GM11168 (cell line): ENCODE measurements around the gene MORF4L1.

ENCODE experiments used
- in situ Hi-C: fragments of 300-500 bp; cut with MboI; formaldehyde crosslinking; loops from one replicate; pipeline ENCODE4 v1.12.0; 2022; ENCODE audit warnings: low sequenced_read_pairs; ENCODE audit not compliant: unreplicated experiment

Gene MORF4L1

GRCh38 chr15:78898540-78898939 is 25.9 kb downstream of the MORF4L1 start:
- in situ Hi-C loops, result no loop called here

- in situ Hi-C loops, result loop anchor here (25.0 kb wide), 1 partner anchor 286 kb away; no protein-coding TSS in a partner anchor
Measured at GRCh38 chr15:78900819-78901533, 28.3 kb downstream of the MORF4L1 start.

GRCh38 chr15:78902281-78903032 is 29.8 kb downstream of the MORF4L1 start:
- in situ Hi-C loops, result loop anchor here (25.0 kb wide), 1 partner anchor 285 kb away; no protein-coding TSS in a partner anchor

GRCh38 chr15:78904599-78905358 is 32.1 kb downstream of the MORF4L1 start:
- in situ Hi-C loops, result loop anchor here (25.0 kb wide), 1 partner anchor 283 kb away; no protein-coding TSS in a partner anchor

GRCh38 chr15:78906316-78906620 is 33.6 kb downstream of the MORF4L1 start:
- in situ Hi-C loops, result loop anchor here (25.0 kb wide), 1 partner anchor 281 kb away; no protein-coding TSS in a partner anchor

GRCh38 chr15:78907577-78907976 is 34.9 kb downstream of the MORF4L1 start:
- in situ Hi-C loops, result loop anchor here (25.0 kb wide), 1 partner anchor 280 kb away; no protein-coding TSS in a partner anchor

- in situ Hi-C loops, result loop anchor here (25.0 kb wide), 1 partner anchor 278 kb away; no protein-coding TSS in a partner anchor
Measured at GRCh38 chr15:78909160-78909695, 36.5 kb downstream of the MORF4L1 start.

- in situ Hi-C loops, result loop anchor here (25.0 kb wide), 1 partner anchor 277 kb away; no protein-coding TSS in a partner anchor
Measured at GRCh38 chr15:78909791-78910228, 37.1 kb downstream of the MORF4L1 start.

- in situ Hi-C loops, result loop anchor here (25.0 kb wide), 1 partner anchor 277 kb away; no protein-coding TSS in a partner anchor
Measured at GRCh38 chr15:78910271-78910670, 37.6 kb downstream of the MORF4L1 start.

- in situ Hi-C loops, result loop anchor here (25.0 kb wide), 1 partner anchor 275 kb away; no protein-coding TSS in a partner anchor
Measured at GRCh38 chr15:78912316-78912715, 39.6 kb downstream of the MORF4L1 start.

GRCh38 chr15:78913012-78913411 is 40.3 kb downstream of the MORF4L1 start:
- in situ Hi-C loops, result loop anchor here (25.0 kb wide), 1 partner anchor 274 kb away; no protein-coding TSS in a partner anchor

GRCh38 chr15:78914027-78914764 is 41.5 kb downstream of the MORF4L1 start:
- in situ Hi-C loops, result loop anchor here (25.0 kb wide), 1 partner anchor 273 kb away; no protein-coding TSS in a partner anchor

GRCh38 chr15:78915341-78916087 is 42.8 kb downstream of the MORF4L1 start:
- in situ Hi-C loops, result loop anchor here (25.0 kb wide), 1 partner anchor 272 kb away; no protein-coding TSS in a partner anchor

GRCh38 chr15:78916088-78916487 is 43.4 kb downstream of the MORF4L1 start:
- in situ Hi-C loops, result loop anchor here (25.0 kb wide), 1 partner anchor 271 kb away; no protein-coding TSS in a partner anchor

- in situ Hi-C loops, result loop anchor here (25.0 kb wide), 1 partner anchor 269 kb away; no protein-coding TSS in a partner anchor
Measured at GRCh38 chr15:78917888-78918287, 45.2 kb downstream of the MORF4L1 start.

GRCh38 chr15:78921517-78921916 is 48.8 kb downstream of the MORF4L1 start:
- in situ Hi-C loops, result loop anchor here (5.0 to 25.0 kb wide), 2 partner anchors 76 to 266 kb away; no protein-coding TSS in a partner anchor

- in situ Hi-C loops, result loop anchor here (5.0 to 25.0 kb wide), 2 partner anchors 75 to 265 kb away; no protein-coding TSS in a partner anchor
Measured at GRCh38 chr15:78921940-78922339, 49.2 kb downstream of the MORF4L1 start.

GRCh38 chr15:78922527-78922926 is 49.8 kb downstream of the MORF4L1 start:
- in situ Hi-C loops, result loop anchor here (5.0 to 25.0 kb wide), 2 partner anchors 75 to 265 kb away; no protein-coding TSS in a partner anchor
